Measurements from ENCODE around the gene LDB2. TPM values are rescaled to one million over a fixed set of nuclear protein-coding genes. Genes with fewer than 3 reads are reported as not detected.

Gene LDB2
- total and polyA plus RNA-seq, 2 donors (not counting 1 experiment from before 2014, with no cell fraction given): 41.6 to 78.3 TPM

- no peak overlapping the region for H3K27ac ChIP-seq (ENCODE audit: insufficient read depth, low read length)
- no peaks in the 10 kb centered on the region for H4K20me1 ChIP-seq (ENCODE audit: control insufficient read depth, extremely low read depth, insufficient read depth, low read length)
- H3K9me3 ChIP-seq (ENCODE audit: control insufficient read depth, insufficient read depth, low read depth, low read length): no peaks in the 10 kb centered on the region
- no peaks in the 10 kb centered on the region for H3K79me2 ChIP-seq (ENCODE audit: control insufficient read depth, insufficient read depth, low read length)
- H3K9ac ChIP-seq (ENCODE audit: insufficient read depth, low read length): no peak overlapping the region
- no peaks in the 10 kb centered on the region for H3K36me3 ChIP-seq (ENCODE audit: control insufficient read depth, insufficient read depth, low read length)
- H2AFZ ChIP-seq (ENCODE audit: low read length): no peak overlapping the region
- H3K4me2 ChIP-seq (ENCODE audit: extremely low read depth, insufficient read depth, low read length): no peak overlapping the region
- no peaks in the 10 kb centered on the region for H3K4me1 ChIP-seq (ENCODE audit: control insufficient read depth, extremely low read depth, insufficient read depth, low read length)
- H3K27me3 ChIP-seq (ENCODE audit: control insufficient read depth, insufficient read depth, low read length): no peaks in the 10 kb centered on the region
- DNase-seq (ENCODE audit: low read depth in 2 of 2): no peak
- H3K4me3 ChIP-seq (replicated peaks in 1 of 4; ENCODE audit: control extremely low read depth in 1 of 4, insufficient read depth in 1 of 4, low read depth in 3 of 4, low read length in 4 of 4): no peak overlapping the region
- TF ChIP-seq CTCF (conservative IDR thresholded peaks at IDR 0.05 in 1 of 2, IDR thresholded peaks at IDR 0.05 in 1 of 2; ENCODE audit: low read depth in 1 of 2, low read length in 2 of 2) (no peak), EZH2 (IDR thresholded peaks at IDR 0.05; ENCODE audit: low read length, missing control alignments) (no peak)
Measured at GRCh38 chr4:16503421-16504100, 394.9 kb downstream of the LDB2 start.

GRCh38 chr4:16498978-16499377, 399.5 kb downstream of the LDB2 start:
- Histone ChIP-seq H4K20me1 (ENCODE audit: control insufficient read depth, extremely low read depth, insufficient read depth, low read length) (no peaks in the 10 kb centered on the region), H3K79me2 (ENCODE audit: control insufficient read depth, insufficient read depth, low read length) (no peaks in the 10 kb centered on the region), H3K36me3 (ENCODE audit: control insufficient read depth, insufficient read depth, low read length) (no peaks in the 10 kb centered on the region), H3K4me3 (replicated peaks in 1 of 4; ENCODE audit: control extremely low read depth in 1 of 4, insufficient read depth in 1 of 4, low read depth in 3 of 4, low read length in 4 of 4) (no peak overlapping the region), H3K9ac (ENCODE audit: insufficient read depth, low read length) (no peak overlapping the region), H2AFZ (ENCODE audit: low read length) (no peak overlapping the region), H3K27ac (ENCODE audit: insufficient read depth, low read length) (no peak overlapping the region), H3K9me3 (ENCODE audit: control insufficient read depth, insufficient read depth, low read depth, low read length) (no peaks in the 10 kb centered on the region), H3K27me3 (ENCODE audit: control insufficient read depth, insufficient read depth, low read length) (no peaks in the 10 kb centered on the region), H3K4me1 (ENCODE audit: control insufficient read depth, extremely low read depth, insufficient read depth, low read length) (no peaks in the 10 kb centered on the region), H3K4me2 (ENCODE audit: extremely low read depth, insufficient read depth, low read length) (no peak overlapping the region)
- TF ChIP-seq CTCF (conservative IDR thresholded peaks at IDR 0.05 in 1 of 2, IDR thresholded peaks at IDR 0.05 in 1 of 2; ENCODE audit: low read depth in 1 of 2, low read length in 2 of 2) (no peak), EZH2 (IDR thresholded peaks at IDR 0.05; ENCODE audit: low read length, missing control alignments) (no peak)
- no peak for DNase-seq (ENCODE audit: low read depth in 2 of 2)

- DNase-seq (ENCODE audit: low read depth in 2 of 2): peak; percentile 55 to 70
- no peaks in the 10 kb centered on the region for H3K9me3 ChIP-seq (ENCODE audit: control insufficient read depth, insufficient read depth, low read depth, low read length)
- H2AFZ ChIP-seq (ENCODE audit: low read length): no peak overlapping the region
- H3K4me1 ChIP-seq (ENCODE audit: control insufficient read depth, extremely low read depth, insufficient read depth, low read length): no peaks in the 10 kb centered on the region
- no peak overlapping the region for H3K4me2 ChIP-seq (ENCODE audit: extremely low read depth, insufficient read depth, low read length)
- no peak overlapping the region for H3K9ac ChIP-seq (ENCODE audit: insufficient read depth, low read length)
- H3K36me3 ChIP-seq (ENCODE audit: control insufficient read depth, insufficient read depth, low read length): no peaks in the 10 kb centered on the region
- H3K27me3 ChIP-seq (ENCODE audit: control insufficient read depth, insufficient read depth, low read length): no peaks in the 10 kb centered on the region
- no peak overlapping the region for H3K27ac ChIP-seq (ENCODE audit: insufficient read depth, low read length)
- H3K79me2 ChIP-seq (ENCODE audit: control insufficient read depth, insufficient read depth, low read length): no peaks in the 10 kb centered on the region
- H4K20me1 ChIP-seq (ENCODE audit: control insufficient read depth, extremely low read depth, insufficient read depth, low read length): no peaks in the 10 kb centered on the region
- TF ChIP-seq CTCF (conservative IDR thresholded peaks at IDR 0.05 in 1 of 2, IDR thresholded peaks at IDR 0.05 in 1 of 2; ENCODE audit: low read depth in 1 of 2, low read length in 2 of 2): no peak
- TF ChIP-seq EZH2 (IDR thresholded peaks at IDR 0.05; ENCODE audit: low read length, missing control alignments): no peak
- no peak overlapping the region for H3K4me3 ChIP-seq (replicated peaks in 1 of 4; ENCODE audit: control extremely low read depth in 1 of 4, insufficient read depth in 1 of 4, low read depth in 3 of 4, low read length in 4 of 4)
Measured at GRCh38 chr4:16496501-16496900, 401.9 kb downstream of the LDB2 start.
